Stimulated activated CD4-positive, alpha-beta T cell treated with anti-CD3 and anti-CD28 coated beads, Interleukin-4, amount 100 ng/mL, for 1 hour (primary cell): ENCODE data around the gene BUD31.

ENCODE experiments used
- DNase-seq: peaks from one replicate; pipeline ENCODE4 v3.0.0-alpha.2; 2020

BUD31 gene

GRCh38 chr7:99437946-99438572, 29.3 kb downstream of the BUD31 start:
- DNase-seq: no peak

- DNase-seq: peak; percentile 94
Observed at GRCh38 chr7:99438573-99439480, 30.1 kb downstream of the BUD31 start, which contains the start of the genes CPSF4 and PTCD1. Gene CPSF4, plus strand, starts transcription at chr7:99438943. Its CDS starts 140 bp downstream, at chr7:99439083. Gene PTCD1, minus strand, starts transcription at chr7:99438798. Its CDS starts 3,556 bp downstream, at chr7:99435242.

GRCh38 chr7:99440195-99440594, 31.4 kb downstream of the BUD31 start:
- DNase-seq: no peak

- DNase-seq: no peak
Observed at GRCh38 chr7:99446096-99446495, 37.3 kb downstream of the BUD31 start.

GRCh38 chr7:99447943-99448342, 39.2 kb downstream of the BUD31 start:
- no peak for DNase-seq

- DNase-seq: no peak
Observed at GRCh38 chr7:99448855-99449254, 40.1 kb downstream of the BUD31 start.

GRCh38 chr7:99449326-99449725, 40.6 kb downstream of the BUD31 start:
- no peak for DNase-seq

GRCh38 chr7:99451936-99452335, 43.2 kb downstream of the BUD31 start:
- no peak for DNase-seq

- no peak for DNase-seq
Observed at GRCh38 chr7:99452541-99452940, 43.8 kb downstream of the BUD31 start.

GRCh38 chr7:99453105-99453504, 44.3 kb downstream of the BUD31 start:
- DNase-seq: no peak

- no peak for DNase-seq
Observed at GRCh38 chr7:99455874-99456273, 47.1 kb downstream of the BUD31 start.

GRCh38 chr7:99456288-99456687, 47.5 kb downstream of the BUD31 start:
- no peak for DNase-seq

- no peak for DNase-seq
Observed at GRCh38 chr7:99457050-99457649, 48.4 kb downstream of the BUD31 start.

- no peak for DNase-seq
Observed at GRCh38 chr7:99457650-99458493, 49.1 kb downstream of the BUD31 start.

- DNase-seq: no peak
Observed at GRCh38 chr7:99459087-99459486, 50.3 kb downstream of the BUD31 start.

GRCh38 chr7:99460651-99461050, 51.9 kb downstream of the BUD31 start:
- no peak for DNase-seq

GRCh38 chr7:99461221-99461620, 52.5 kb downstream of the BUD31 start:
- DNase-seq: no peak

GRCh38 chr7:99465421-99465768, 56.6 kb downstream of the BUD31 start:
- DNase-seq: no peak

GRCh38 chr7:99468336-99468918, 59.7 kb downstream of the BUD31 start:
- no peak for DNase-seq
